ENCODE data around the gene KLHL5. TPM values are rescaled to one million over a fixed set of nuclear protein-coding genes. Genes with fewer than 3 reads are reported as not detected.

KLHL5 gene
- total RNA-seq (10 to 100 TPM; 14.1 to 14.9 TPM), polyA plus RNA-seq (1 to 10 TPM; 3.9 to 5.6 (median 4.7) TPM), total RNA-seq (20.3 to 40.9 (median 25.2) reads per million in 6 experiments)

GRCh38 chr4:39062094-39062769 lies at the start of gene KLHL5:
Gene KLHL5, plus strand, starts transcription at chr4:39062232. Its CDS starts 421 bp downstream, at chr4:39062653.
- peak within 1 kb of the TSS in 1 of 10 donors; percentile 1 for H3K27ac Mint-ChIP-seq

GRCh38 chr4:39014028-39014427 lies 48.0 kb upstream of the KLHL5 start:
- peaks cover 13 to 29% (median 18%) of the 10 kb centered on the region in 3 donors for H3K36me3 Mint-ChIP-seq
- no peak for DNase-seq
- POLR2A ChIA-PET, result no interaction called here

More at GRCh38 chr4:39062094-39062769, at the start of gene KLHL5:
- H3K36me3 Mint-ChIP-seq, result peaks cover 0 to 3% (median 0%) of the 10 kb centered on the region in 3 donors
- POLR2A ChIA-PET, result no interaction called here
- no peak for DNase-seq
- H3K9me3 Mint-ChIP-seq, result no peaks in the 10 kb centered on the region
- H3K4me3 Mint-ChIP-seq, result no peak within 1 kb of the TSS
- peaks cover 9 to 32% (median 18%) of the 10 kb centered on the region in 4 donors for H3K4me1 Mint-ChIP-seq
- ATAC-seq, result no peak
- no peaks in the 10 kb centered on the region for H3K27me3 Mint-ChIP-seq

DNA sequence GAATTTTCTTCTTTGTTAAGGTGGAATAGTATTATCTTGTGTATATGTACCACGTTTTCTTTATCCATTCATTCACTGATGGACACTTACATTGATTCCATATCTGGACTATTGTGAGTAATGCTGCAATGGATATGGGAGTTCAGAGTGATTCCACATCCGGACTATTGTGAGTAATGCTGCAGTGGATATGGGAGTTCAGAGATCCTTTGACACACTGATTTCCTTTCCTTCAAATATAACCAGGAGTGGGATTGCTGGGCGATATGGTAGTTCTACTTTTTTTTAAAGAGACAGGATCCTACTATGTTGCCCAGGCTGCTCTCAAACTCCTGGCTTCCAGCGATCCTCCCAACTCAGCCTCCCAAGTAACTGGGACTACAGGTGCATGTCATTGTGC lies 41.9 kb upstream of the KLHL5 start:
- Mint-ChIP-seq H3K27me3 (no peaks in the 10 kb centered on the region), H3K4me1 (peaks cover 0 to 7% (median 2%) of the 10 kb centered on the region in 4 donors), H3K36me3 (peaks cover 11 to 24% (median 22%) of the 10 kb centered on the region in 3 donors), H3K27ac (peak overlapping the region in 1 of 10 donors; percentile 12), H3K9me3 (peaks cover 5 to 36% (median 23%) of the 10 kb centered on the region in 9 donors), H3K4me3 (no peak overlapping the region)
- ATAC-seq (no peak), DNase-seq (no peak)
- POLR2A ChIA-PET, result no interaction called here

More at GRCh38 chr4:39014028-39014427, 48.0 kb upstream of the KLHL5 start:
- Mint-ChIP-seq H3K27ac (no peak overlapping the region), H3K4me3 (no peak overlapping the region), H3K9me3 (peaks cover 5 to 36% (median 27%) of the 10 kb centered on the region in 9 donors), H3K27me3 (no peaks in the 10 kb centered on the region), H3K4me1 (peaks cover 8 to 25% (median 11%) of the 10 kb centered on the region in 4 donors)
- ATAC-seq, result no peak

DNA sequence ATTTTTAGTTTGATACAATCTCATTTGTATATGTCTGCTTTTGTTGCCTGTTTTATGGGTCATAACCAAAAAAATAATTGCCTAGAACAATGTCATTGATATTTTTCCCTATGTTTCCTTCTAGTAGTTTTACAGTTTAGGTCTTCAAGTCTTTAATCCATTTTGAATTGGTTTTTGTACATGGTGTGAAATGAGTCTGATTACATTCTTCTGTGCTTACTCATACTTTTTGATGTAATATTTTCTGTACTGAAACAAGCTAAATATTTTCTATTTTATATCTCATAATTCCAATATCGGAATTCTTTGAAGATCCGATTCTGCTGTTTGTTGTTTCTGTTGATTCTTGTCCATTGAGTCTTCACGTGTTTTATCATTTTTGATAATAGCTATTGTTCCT lies 40.4 kb upstream of the KLHL5 start:
- H3K9me3 Mint-ChIP-seq, result peaks cover 5 to 23% (median 12%) of the 10 kb centered on the region in 9 donors
- H3K4me3 Mint-ChIP-seq, result no peak overlapping the region
- H3K27ac Mint-ChIP-seq, result no peak overlapping the region
- no peaks in the 10 kb centered on the region for H3K27me3 Mint-ChIP-seq
- DNase-seq (no peak), ATAC-seq (no peak)
- peaks cover 0 to 16% (median 4%) of the 10 kb centered on the region in 4 donors for H3K4me1 Mint-ChIP-seq
- POLR2A ChIA-PET, result no interaction called here
- peaks cover 5 to 16% (median 10%) of the 10 kb centered on the region in 3 donors for H3K36me3 Mint-ChIP-seq

GRCh38 chr4:39022241-39022640 lies 39.8 kb upstream of the KLHL5 start:
- peaks cover 0 to 19% (median 5%) of the 10 kb centered on the region in 4 donors for H3K4me1 Mint-ChIP-seq
- DNase-seq (no peak), ATAC-seq (no peak)
- H3K4me3 Mint-ChIP-seq, result no peak overlapping the region
- H3K27me3 Mint-ChIP-seq, result no peaks in the 10 kb centered on the region
- H3K9me3 Mint-ChIP-seq, result peaks cover 0 to 18% (median 9%) of the 10 kb centered on the region in 9 donors
- POLR2A ChIA-PET, result no interaction called here
- no peak overlapping the region for H3K27ac Mint-ChIP-seq
- H3K36me3 Mint-ChIP-seq, result peaks cover 5 to 16% (median 7%) of the 10 kb centered on the region in 3 donors

DNA sequence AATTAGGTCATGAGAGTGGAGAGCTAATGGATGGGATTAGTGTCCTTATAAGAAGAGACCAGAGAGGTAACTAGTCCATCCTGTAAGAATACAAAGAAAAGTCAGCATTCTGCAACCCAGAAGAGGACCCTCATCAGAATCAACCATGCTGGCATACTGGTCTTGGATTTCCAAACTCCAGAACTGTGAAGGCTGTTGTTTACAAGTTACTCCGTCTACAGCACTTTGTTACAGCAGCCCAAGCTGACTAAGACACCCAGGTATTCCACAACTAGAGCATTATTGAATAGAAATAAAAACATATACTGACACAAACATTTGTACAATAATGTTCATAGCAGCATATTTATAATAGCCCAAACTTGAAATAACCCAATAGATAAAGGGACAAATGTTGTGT lies 39.0 kb upstream of the KLHL5 start:
- H3K36me3 Mint-ChIP-seq, result peaks cover 5 to 14% (median 7%) of the 10 kb centered on the region in 3 donors
- POLR2A ChIA-PET, result no interaction called here
- peaks cover 0 to 11% (median 6%) of the 10 kb centered on the region in 9 donors for H3K9me3 Mint-ChIP-seq
- H3K4me3 Mint-ChIP-seq, result no peak overlapping the region
- ATAC-seq (no peak), DNase-seq (no peak)
- no peaks in the 10 kb centered on the region for H3K27me3 Mint-ChIP-seq
- peaks cover under 1 to 23% (median 6%) of the 10 kb centered on the region in 4 donors for H3K4me1 Mint-ChIP-seq
- H3K27ac Mint-ChIP-seq, result no peak overlapping the region

- H3K27me3 Mint-ChIP-seq, result no peaks in the 10 kb centered on the region
- POLR2A ChIA-PET, result interaction anchor here (0.6 to 1.0 kb wide), 4 partner anchors 20 to 330 kb away, joined by 3 to 5 read pairs (median 4); no protein-coding TSS in a partner anchor
- no peak for DNase-seq
- peaks cover 5 to 12% (median 7%) of the 10 kb centered on the region in 3 donors for H3K36me3 Mint-ChIP-seq
- H3K4me3 Mint-ChIP-seq, result no peak overlapping the region
- ATAC-seq, result no peak
- peaks cover 8 to 32% (median 12%) of the 10 kb centered on the region in 4 donors for H3K4me1 Mint-ChIP-seq
- peaks cover 0 to 8% (median 2%) of the 10 kb centered on the region in 9 donors for H3K9me3 Mint-ChIP-seq
- H3K27ac Mint-ChIP-seq, result peak overlapping the region in 3 of 10 donors; percentile 10 to 47 (median 13)
Observed at GRCh38 chr4:39024311-39024865, 37.6 kb upstream of the KLHL5 start.

GRCh38 chr4:39025552-39026085 lies 36.4 kb upstream of the KLHL5 start:
- POLR2A ChIA-PET, result no interaction called here
- H3K4me3 Mint-ChIP-seq, result no peak overlapping the region
- no peaks in the 10 kb centered on the region for H3K27me3 Mint-ChIP-seq
- ATAC-seq (no peak), DNase-seq (no peak)
- H3K27ac Mint-ChIP-seq, result peak overlapping the region in 4 of 10 donors; percentile 0 to 61 (median 27)
- H3K36me3 Mint-ChIP-seq, result peaks cover 5 to 12% (median 7%) of the 10 kb centered on the region in 3 donors
- peaks cover 12 to 39% (median 21%) of the 10 kb centered on the region in 4 donors for H3K4me1 Mint-ChIP-seq
- peaks cover 0 to 8% (median 2%) of the 10 kb centered on the region in 9 donors for H3K9me3 Mint-ChIP-seq

DNA sequence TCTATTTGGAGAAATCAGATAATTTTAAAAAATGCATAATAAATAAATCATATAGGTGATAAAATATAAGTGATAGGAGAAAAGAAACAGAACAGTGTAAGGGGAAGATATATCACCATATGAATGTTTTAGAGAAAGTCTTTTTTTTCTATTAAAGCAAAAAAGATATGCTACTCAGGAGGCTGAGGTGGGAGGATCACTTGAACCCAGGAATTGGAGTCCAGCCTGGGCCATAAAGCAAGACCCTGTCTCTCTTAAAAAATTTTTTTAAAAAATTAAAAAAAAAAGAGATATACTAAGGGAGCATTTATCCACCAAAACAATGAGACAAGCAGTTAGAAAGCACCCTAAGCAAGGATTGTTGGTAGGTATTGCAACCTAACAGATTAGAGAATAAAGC lies 35.9 kb upstream of the KLHL5 start:
- POLR2A ChIA-PET, result interaction anchor here (0.6 kb wide), 1 partner anchor 77 kb away, joined by 6 read pairs; no protein-coding TSS in a partner anchor

DNA sequence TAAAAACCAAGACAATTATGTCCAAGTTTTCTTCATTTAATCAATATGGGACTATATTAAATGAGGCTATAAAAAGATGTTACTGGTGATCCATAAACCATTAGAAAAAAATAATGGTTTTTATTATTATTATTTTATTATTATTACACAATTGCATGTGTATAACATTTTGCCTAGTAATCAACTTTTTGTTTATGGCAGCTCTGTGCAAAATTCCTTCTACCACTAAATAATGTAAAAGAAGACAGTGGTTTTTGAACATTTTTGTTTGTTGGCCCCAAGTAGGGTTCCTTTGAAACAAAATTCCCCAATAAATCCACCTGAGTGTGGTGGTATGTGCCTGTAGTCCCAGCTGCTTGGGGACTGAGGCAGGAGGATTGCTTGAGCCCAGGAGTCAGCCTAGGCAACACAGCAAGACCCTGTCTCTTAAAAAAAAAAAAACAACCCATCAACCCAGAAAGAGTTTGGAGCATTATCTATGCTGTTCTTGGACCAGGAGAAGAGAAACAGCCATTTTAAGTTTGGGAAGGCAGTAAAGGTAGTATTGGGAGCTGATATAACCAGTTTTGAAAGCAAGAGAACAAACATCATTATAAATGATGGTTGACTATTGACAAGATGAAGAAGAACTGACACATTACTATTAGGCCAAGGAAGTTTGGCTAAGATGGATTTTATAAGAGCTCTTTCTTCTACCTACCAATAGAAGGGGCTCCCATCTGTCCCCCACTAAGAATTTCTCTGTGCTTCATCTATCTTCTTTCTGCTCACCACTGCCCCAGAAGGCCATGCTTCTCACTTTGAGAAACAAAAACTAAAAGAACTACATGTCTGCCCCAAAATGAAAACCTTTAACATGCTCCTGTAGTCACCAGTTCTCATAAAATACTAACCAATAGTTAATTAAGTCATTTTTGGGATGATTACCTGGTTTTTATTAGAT lies 32.0 kb upstream of the KLHL5 start:
- peaks cover 12 to 64% (median 37%) of the 10 kb centered on the region in 4 donors for H3K4me1 Mint-ChIP-seq
- peaks cover 0 to 3% (median 0%) of the 10 kb centered on the region in 3 donors for H3K36me3 Mint-ChIP-seq
- DNase-seq, result peak in 2 of 10 donors; percentile 20 to 31
- peak overlapping the region; percentile 59 to 84 (median 80) for H3K4me3 Mint-ChIP-seq
- peak overlapping the region; percentile 7 to 88 (median 76) for H3K27ac Mint-ChIP-seq
- no peaks in the 10 kb centered on the region for H3K9me3 Mint-ChIP-seq
- POLR2A ChIA-PET, result interaction anchor here (0.7 to 8.4 kb wide), 4 partner anchors 13 to 117 kb away, joined by 3 to 67 read pairs (median 4); no protein-coding TSS in a partner anchor
- peak; percentile 32 to 55 for ATAC-seq
- H3K27me3 Mint-ChIP-seq, result no peaks in the 10 kb centered on the region

More for the DNA sequence above, 35.9 kb upstream of the KLHL5 start:
- Mint-ChIP-seq H3K4me3 (no peak overlapping the region), H3K36me3 (peaks cover 5 to 12% (median 7%) of the 10 kb centered on the region in 3 donors), H3K27ac (peak overlapping the region in 4 of 10 donors; percentile 11 to 61 (median 31)), H3K27me3 (no peaks in the 10 kb centered on the region), H3K4me1 (peaks cover 12 to 43% (median 21%) of the 10 kb centered on the region in 4 donors), H3K9me3 (peaks cover 0 to 8% (median 2%) of the 10 kb centered on the region in 9 donors)
- ATAC-seq (no peak), DNase-seq (no peak)

GRCh38 chr4:39030725-39031124 lies 31.3 kb upstream of the KLHL5 start:
- Mint-ChIP-seq H3K4me1 (peaks cover 10 to 57% (median 37%) of the 10 kb centered on the region in 4 donors), H3K9me3 (no peaks in the 10 kb centered on the region), H3K36me3 (no peaks in the 10 kb centered on the region), H3K4me3 (peak overlapping the region; percentile 59 to 84 (median 80)), H3K27me3 (no peaks in the 10 kb centered on the region), H3K27ac (peak overlapping the region; percentile 7 to 88 (median 76))
- ATAC-seq (no peak), DNase-seq (no peak)
- POLR2A ChIA-PET, result interaction anchor here (1.5 to 8.4 kb wide), 2 partner anchors 13 to 23 kb away, joined by 5 to 67 read pairs; no protein-coding TSS in a partner anchor

Measured in naive thymus-derived CD8-positive, alpha-beta T cell (primary cell).